ENCODE results near the gene IL12RB1.
A peak's percentile ranks its signal among the peaks of the same experiment; 100 is the strongest.
"Not testable (repeated sequence)": the region's sequence is repeated elsewhere in the genome, so short reads cannot be mapped to it uniquely, and the experiment has no call there.

Gene IL12RB1

GRCh38 chr19:18089726-18090125 is 3.0 kb upstream of the IL12RB1 start:
- DNase-seq (ENCODE audit: low read depth): no peak
- TF ChIP-seq CTCF (IDR thresholded peaks at IDR 0.05; ENCODE audit: low read depth, low read length, missing control alignments): no peak
- H3K4me3 ChIP-seq (ENCODE audit: low read depth, low read length): no peak overlapping the region

- H3K4me3 ChIP-seq (ENCODE audit: low read depth, low read length): not testable (repeated sequence)
- DNase-seq (ENCODE audit: low read depth): peak; percentile 63
Measured at GRCh38 chr19:18089096-18089541, 2.4 kb upstream of the IL12RB1 start.

GRCh38 chr19:18085702-18086457 is 854 bp downstream of the IL12RB1 start:
- DNase-seq (ENCODE audit: low read depth): no peak
- no peak for TF ChIP-seq CTCF (IDR thresholded peaks at IDR 0.05; ENCODE audit: low read depth, low read length, missing control alignments)
- H3K4me3 ChIP-seq (ENCODE audit: low read depth, low read length): peak overlapping the region; percentile 63; the same call in 1 of the 2 replicates

GRCh38 chr19:18083929-18084684 is 2.6 kb downstream of the IL12RB1 start:
- TF ChIP-seq CTCF (IDR thresholded peaks at IDR 0.05; ENCODE audit: low read depth, low read length, missing control alignments): no peak
- H3K4me3 ChIP-seq (ENCODE audit: low read depth, low read length): no peak overlapping the region
- DNase-seq (ENCODE audit: low read depth): no peak

- TF ChIP-seq CTCF (IDR thresholded peaks at IDR 0.05; ENCODE audit: low read depth, low read length, missing control alignments): no peak
- no peak overlapping the region for H3K4me3 ChIP-seq (ENCODE audit: low read depth, low read length)
- no peak for DNase-seq (ENCODE audit: low read depth)
Measured at GRCh38 chr19:18074192-18074591, 12.5 kb downstream of the IL12RB1 start.

- no peak overlapping the region for H3K4me3 ChIP-seq (ENCODE audit: low read depth, low read length)
- no peak for TF ChIP-seq CTCF (IDR thresholded peaks at IDR 0.05; ENCODE audit: low read depth, low read length, missing control alignments)
- DNase-seq (ENCODE audit: low read depth): no peak
Measured at GRCh38 chr19:18073197-18073596, 13.5 kb downstream of the IL12RB1 start.

GRCh38 chr19:18072335-18072734 is 14.4 kb downstream of the IL12RB1 start:
- no peak overlapping the region for H3K4me3 ChIP-seq (ENCODE audit: low read depth, low read length)
- TF ChIP-seq CTCF (IDR thresholded peaks at IDR 0.05; ENCODE audit: low read depth, low read length, missing control alignments): no peak
- no peak for DNase-seq (ENCODE audit: low read depth)

Data from GM12864 (cell line).